ENCODE results near the gene LAMA1. TPM values are rescaled to one million over a fixed set of nuclear protein-coding genes. Genes with fewer than 3 reads are reported as not detected.
A peak's percentile ranks its signal among the peaks of the same experiment; 100 is the strongest.

Gene LAMA1
- total RNA-seq, 4 donors from 2014 or later: 0.17 to 1.7 (median 0.61) TPM

DNA sequence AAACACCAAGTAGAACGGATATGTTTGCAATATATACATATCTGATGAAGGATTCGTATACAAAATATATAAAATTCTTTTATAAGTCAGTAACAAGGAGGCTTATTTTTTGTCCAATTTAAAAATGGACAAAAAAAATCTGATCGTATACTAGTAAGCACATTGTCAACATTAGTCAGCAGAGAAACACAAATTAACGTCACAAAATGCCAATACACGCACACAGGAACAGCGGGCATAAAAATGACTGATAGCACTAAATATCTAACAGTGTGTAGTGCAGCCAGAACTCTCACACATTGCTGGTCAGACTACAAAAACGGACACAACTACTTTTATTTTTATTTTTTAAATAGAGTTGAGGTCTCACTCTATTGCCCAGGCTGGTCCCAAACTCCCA is 69.5 kb downstream of the LAMA1 start:
- H3K4me3 ChIP-seq (ENCODE audit: low read depth, poor library complexity, severe bottlenecking): no peak overlapping the region

DNA sequence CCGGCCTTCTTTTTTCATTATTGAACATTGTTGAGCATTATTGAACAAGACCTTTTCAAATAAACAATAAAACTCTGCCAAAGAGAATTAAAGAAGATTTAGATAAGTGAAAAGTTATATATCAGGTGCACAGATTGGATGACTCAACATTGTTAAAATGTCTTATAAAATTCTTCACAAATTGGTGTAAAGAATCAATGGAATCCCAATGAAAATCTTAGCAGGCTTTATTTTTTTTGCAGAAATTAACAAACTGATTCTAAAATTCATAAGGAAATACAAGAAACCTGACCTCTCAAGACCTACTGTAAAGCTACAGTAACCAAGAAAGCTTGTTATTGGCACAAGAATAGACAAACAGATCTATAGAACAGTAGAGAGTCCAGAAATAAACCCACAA is 70.3 kb downstream of the LAMA1 start:
- no peak for TF ChIP-seq POLR2A (IDR thresholded peaks at IDR 0.05)
- TF ChIP-seq, protein P1, sequence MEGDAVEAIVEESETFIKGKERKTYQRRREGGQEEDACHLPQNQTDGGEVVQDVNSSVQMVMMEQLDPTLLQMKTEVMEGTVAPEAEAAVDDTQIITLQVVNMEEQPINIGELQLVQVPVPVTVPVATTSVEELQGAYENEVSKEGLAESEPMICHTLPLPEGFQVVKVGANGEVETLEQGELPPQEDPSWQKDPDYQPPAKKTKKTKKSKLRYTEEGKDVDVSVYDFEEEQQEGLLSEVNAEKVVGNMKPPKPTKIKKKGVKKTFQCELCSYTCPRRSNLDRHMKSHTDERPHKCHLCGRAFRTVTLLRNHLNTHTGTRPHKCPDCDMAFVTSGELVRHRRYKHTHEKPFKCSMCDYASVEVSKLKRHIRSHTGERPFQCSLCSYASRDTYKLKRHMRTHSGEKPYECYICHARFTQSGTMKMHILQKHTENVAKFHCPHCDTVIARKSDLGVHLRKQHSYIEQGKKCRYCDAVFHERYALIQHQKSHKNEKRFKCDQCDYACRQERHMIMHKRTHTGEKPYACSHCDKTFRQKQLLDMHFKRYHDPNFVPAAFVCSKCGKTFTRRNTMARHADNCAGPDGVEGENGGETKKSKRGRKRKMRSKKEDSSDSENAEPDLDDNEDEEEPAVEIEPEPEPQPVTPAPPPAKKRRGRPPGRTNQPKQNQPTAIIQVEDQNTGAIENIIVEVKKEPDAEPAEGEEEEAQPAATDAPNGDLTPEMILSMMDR (IDR thresholded peaks at IDR 0.05): no peak
- intact Hi-C loops (cut with DNase I; ENCODE audit: low total_unique reads): no loop called here
- no peak overlapping the region for H3K4me3 ChIP-seq (ENCODE audit: low read depth, poor library complexity, severe bottlenecking)
- 84 to 94% methylated on average over 1 of the region's 1 CpG for WGBS, 2 donors
- DNase-seq (ENCODE audit: low spot score in 2 of 2): no peak

More for the DNA sequence above, 69.5 kb downstream of the LAMA1 start:
- no peak for DNase-seq (ENCODE audit: low spot score in 2 of 2)
- intact Hi-C loops (cut with DNase I; ENCODE audit: low total_unique reads): no loop called here
- WGBS, 2 donors: 84 to 87% methylated on average over 7 of the region's 7 CpGs
- TF ChIP-seq, protein P1 (IDR thresholded peaks at IDR 0.05): no peak
- no peak for TF ChIP-seq POLR2A (IDR thresholded peaks at IDR 0.05)

DNA sequence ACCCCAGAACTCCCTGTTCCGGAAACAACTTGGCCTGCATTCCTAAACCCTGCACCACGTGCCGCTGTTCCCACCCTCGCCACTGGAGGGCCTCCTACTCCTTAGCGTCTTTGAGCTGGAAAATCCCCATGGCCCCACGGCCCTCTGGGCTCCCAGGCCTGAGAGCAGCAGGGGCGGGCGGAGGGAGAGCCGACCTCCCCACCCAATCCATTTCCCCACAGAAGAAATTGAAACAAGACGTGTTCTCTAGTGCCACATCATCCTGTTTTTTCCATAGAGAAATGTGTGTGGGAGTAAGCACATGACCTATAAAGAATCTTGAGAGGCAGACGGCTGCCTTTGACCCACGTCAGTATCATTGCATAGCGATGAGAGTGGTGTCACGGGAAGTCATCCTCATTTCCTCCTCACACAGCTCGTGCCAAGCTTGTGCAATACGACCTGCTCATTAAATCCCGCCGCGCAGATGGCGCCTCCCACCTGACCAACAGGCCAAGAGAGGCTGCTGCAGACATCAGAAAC is 79.2 kb downstream of the LAMA1 start:
- intact Hi-C loops (cut with DNase I; ENCODE audit: low total_unique reads): no loop called here
- TF ChIP-seq, protein P1 (IDR thresholded peaks at IDR 0.05): no peak
- TF ChIP-seq POLR2A (IDR thresholded peaks at IDR 0.05): no peak

DNA sequence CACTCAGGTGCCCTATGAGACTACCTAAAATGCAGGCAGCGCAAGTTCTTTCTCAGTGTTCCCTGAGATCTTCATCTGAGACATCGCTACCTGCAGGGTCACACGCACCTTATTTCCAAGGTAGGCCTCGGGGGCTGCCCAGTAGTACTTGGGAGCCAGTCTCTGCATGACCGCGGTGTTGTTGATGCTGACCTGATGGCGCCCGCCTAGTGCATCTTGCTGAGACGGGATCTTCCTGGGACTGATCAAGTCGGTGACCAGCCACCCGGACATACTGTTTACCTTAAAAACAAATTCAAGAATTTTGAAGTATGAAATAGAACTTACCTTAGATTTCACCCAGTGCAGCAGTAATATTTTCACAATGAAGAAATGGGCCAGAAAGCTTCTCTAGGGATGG is 80.1 kb downstream of the LAMA1 start:
- 95 to 97% methylated on average over 11 of the region's 11 CpGs for WGBS, 2 donors
- no peak overlapping the region for H3K4me3 ChIP-seq (ENCODE audit: low read depth, poor library complexity, severe bottlenecking)
- peak in 1 of 2 donors; percentile 72 for DNase-seq (ENCODE audit: low spot score in 2 of 2)
- TF ChIP-seq, protein P1 (IDR thresholded peaks at IDR 0.05): no peak
- no peak for TF ChIP-seq POLR2A (IDR thresholded peaks at IDR 0.05)
- intact Hi-C loops (cut with DNase I; ENCODE audit: low total_unique reads): no loop called here

More for the DNA sequence above, 79.2 kb downstream of the LAMA1 start:
- 30 to 35% methylated on average over 20 of the region's 20 CpGs for WGBS, 2 donors
- no peak overlapping the region for H3K4me3 ChIP-seq (ENCODE audit: low read depth, poor library complexity, severe bottlenecking)
- DNase-seq (ENCODE audit: low spot score in 2 of 2): peak; percentile 85 to 97

DNA sequence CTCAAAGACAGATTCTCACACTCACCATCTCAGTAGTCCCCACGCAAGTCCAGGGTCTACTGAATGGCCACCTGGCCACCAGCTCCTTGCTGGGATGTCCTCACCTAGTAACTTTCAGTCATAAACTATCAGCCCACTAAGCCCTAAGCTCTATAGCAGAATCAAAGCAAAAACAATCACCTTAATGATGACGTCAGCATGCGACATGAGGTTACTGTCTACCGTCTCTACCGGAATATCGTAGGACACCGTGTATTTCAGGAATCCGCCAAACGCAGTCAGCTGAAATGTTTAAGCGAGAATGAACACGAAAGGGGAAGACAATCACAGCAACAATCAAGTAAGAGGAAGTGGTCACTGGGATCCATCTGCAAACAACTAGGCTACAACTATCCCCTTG is 81.8 kb downstream of the LAMA1 start:
- 98 to 99% methylated on average over 11 of the region's 11 CpGs for WGBS, 2 donors
- TF ChIP-seq POLR2A (IDR thresholded peaks at IDR 0.05): no peak
- TF ChIP-seq, protein P1 (IDR thresholded peaks at IDR 0.05): no peak

DNA sequence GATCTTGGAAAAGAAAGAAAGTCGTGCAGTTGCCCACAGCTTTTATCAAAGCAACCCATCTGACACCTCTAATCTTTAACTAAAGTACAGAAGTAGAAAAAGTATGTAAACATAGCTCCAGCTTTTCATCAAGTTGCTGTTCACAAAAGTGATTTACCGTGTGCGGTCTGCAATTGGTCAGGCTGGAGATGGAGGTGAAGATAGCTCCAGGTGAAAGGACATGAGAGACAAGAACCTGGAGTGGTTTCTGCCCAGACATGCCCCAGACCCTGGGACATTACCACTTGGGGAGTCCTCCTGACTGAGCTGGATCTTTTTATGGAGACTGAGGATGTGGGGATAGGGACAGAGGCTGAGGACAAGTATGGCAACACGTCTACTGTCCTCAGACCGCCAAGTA is 82.7 kb downstream of the LAMA1 start:
- intact Hi-C loops (cut with DNase I; ENCODE audit: low total_unique reads): no loop called here
- no peak overlapping the region for H3K4me3 ChIP-seq (ENCODE audit: low read depth, poor library complexity, severe bottlenecking)
- TF ChIP-seq POLR2A (IDR thresholded peaks at IDR 0.05): no peak
- TF ChIP-seq, protein P1 (IDR thresholded peaks at IDR 0.05): no peak
- peak in 1 of 2 donors; percentile 37 for DNase-seq (ENCODE audit: low spot score in 2 of 2)
- 77 to 78% methylated on average over 5 of the region's 5 CpGs for WGBS, 2 donors

More for the DNA sequence above, 81.8 kb downstream of the LAMA1 start:
- peak in 1 of 2 donors; percentile 17 for DNase-seq (ENCODE audit: low spot score in 2 of 2)
- H3K4me3 ChIP-seq (ENCODE audit: low read depth, poor library complexity, severe bottlenecking): no peak overlapping the region
- intact Hi-C loops (cut with DNase I; ENCODE audit: low total_unique reads): no loop called here
